HepG2 (cell line): ENCODE data around the gene DPP6. TPM values are rescaled to one million over a fixed set of nuclear protein-coding genes. Genes with fewer than 3 reads are reported as not detected.

ENCODE experiments used
- BHLHE40 ChIP-seq: IDR thresholded peaks from 2 replicates; pipeline ENCODE4 v1.6.1; 2011; ENCODE audit warnings: low read length, improper control_type of control experiment
- HDAC2 ChIP-seq: sonication (generic); formaldehyde crosslinking; IDR thresholded peaks from 2 replicates; pipeline ENCODE4 v1.4.0; 2020; ENCODE audit warnings: missing genetic modification reagents
- HHEX ChIP-seq: IDR thresholded peaks from 2 replicates; pipeline ENCODE4 v1.6.1; 2016; ENCODE audit warnings: control low read depth
- IRX3 ChIP-seq: sonication (generic); formaldehyde crosslinking; IDR thresholded peaks from 2 replicates; pipeline ENCODE4 v1.8.1; 2023; ENCODE audit warnings: mild to moderate bottlenecking, low read depth, missing genetic modification reagents, borderline replicate concordance
- KLF13 ChIP-seq: sonication (generic); formaldehyde crosslinking; IDR thresholded peaks from 2 replicates; pipeline ENCODE4 v1.4.0; 2020; ENCODE audit warnings: mild to moderate bottlenecking, missing genetic modification reagents
- MLLT10 ChIP-seq: sonication (generic); formaldehyde crosslinking; IDR thresholded peaks from 2 replicates; pipeline ENCODE4 v1.4.0; 2020; ENCODE audit warnings: missing genetic modification reagents
- NFE2L1 ChIP-seq: sonication (generic); formaldehyde crosslinking; IDR thresholded peaks from 2 replicates; pipeline ENCODE4 v1.4.0; 2020; ENCODE audit warnings: missing genetic modification reagents, mild to moderate bottlenecking, borderline replicate concordance
- NFIB ChIP-seq: sonication (generic); formaldehyde crosslinking; IDR thresholded peaks from 2 replicates; pipeline ENCODE4 v1.9.0; 2021; ENCODE audit warnings: missing genetic modification reagents, mild to moderate bottlenecking, borderline replicate concordance
- TARDBP ChIP-seq: sonication (generic); formaldehyde crosslinking; IDR thresholded peaks from 2 replicates; pipeline ENCODE4 v1.8.0; 2022; ENCODE audit warnings: mild to moderate bottlenecking, missing genetic modification reagents
- TEAD3 ChIP-seq: optimal IDR thresholded peaks from 2 replicates; pipeline ENCODE3; 2016; ENCODE audit warnings: borderline replicate concordance
- XRCC5 ChIP-seq: fragments of 200-400 bp; formaldehyde crosslinking; optimal IDR thresholded peaks from 2 replicates; pipeline ENCODE3; 2017; ENCODE audit warnings: mild to moderate bottlenecking, low read length
- YEATS2 ChIP-seq: sonication (generic); formaldehyde crosslinking; IDR thresholded peaks from 2 replicates; pipeline ENCODE4 v1.4.0; 2020; ENCODE audit warnings: missing genetic modification reagents, borderline replicate concordance
- ZMYM4 ChIP-seq: sonication (generic); formaldehyde crosslinking; IDR thresholded peaks from 2 replicates; pipeline ENCODE4 v1.8.1; 2023; ENCODE audit warnings: mild to moderate bottlenecking, missing genetic modification reagents
- ZNF7 ChIP-seq: IDR thresholded peaks from 2 replicates; pipeline ENCODE4 v1.6.1; 2016; ENCODE audit warnings: missing biosample characterization, missing genetic modification reagents
- ZNF749 ChIP-seq: sonication (generic); formaldehyde crosslinking; IDR thresholded peaks from 2 replicates; pipeline ENCODE4 v1.8.0; 2022; ENCODE audit warnings: mild to moderate bottlenecking, missing genetic modification reagents, moderate library complexity, borderline replicate concordance
- ZNF83 ChIP-seq: sonication (generic); formaldehyde crosslinking; IDR thresholded peaks from 2 replicates; pipeline ENCODE4 v1.4.0; 2020; ENCODE audit warnings: missing genetic modification reagents, mild to moderate bottlenecking, borderline replicate concordance
- polyA plus RNA-seq, 8 experiments: library from polyadenylated mRNA; depleted of rRNA in 3 of 8; stranded (reverse) in 7 of 8; unstranded in 1 of 8; fragments of >200 nt; fragmentation: Illumina TruSeq in 4 of 8; extraction: Trizol in 4 of 8; gene quantifications; 2 replicates each; pipeline versions ENCODE4 v1.2.1 to v1.2.3, GENCODE V29; 2011 to 2016; ENCODE audit warnings: low read depth in 4 of 8, missing spikeins in 1 of 8, mixed read lengths in 1 of 8; ENCODE audit not compliant: insufficient read depth in 1 of 8
- total RNA-seq, 5 experiments: library from RNA; depleted of rRNA; stranded (reverse); fragments of >200 nt; fragmentation: Illumina TruSeq; extraction: Trizol; gene quantifications; 2 replicates each; pipeline ENCODE4 v1.2.3, GENCODE V29; 2016; ENCODE audit warnings: low read depth in 1 of 5
- TF ChIP-seq, protein P1 (sequence below): sonication (generic); formaldehyde crosslinking; IDR thresholded peaks from 2 replicates; pipeline ENCODE4; 2020; ENCODE audit warnings: missing genetic modification reagents, mild to moderate bottlenecking, borderline replicate concordance
- TF ChIP-seq, protein P2 (sequence below): sonication (generic); formaldehyde crosslinking; IDR thresholded peaks from 2 replicates; pipeline ENCODE4 v1.5.1; 2020; ENCODE audit warnings: mild to moderate bottlenecking, missing genetic modification reagents, moderate library complexity
- TF ChIP-seq, protein P3 (sequence below): sonication (generic); formaldehyde crosslinking; conservative IDR thresholded peaks from 2 replicates; pipeline ENCODE4 v1.4.0; 2020; ENCODE audit warnings: missing genetic modification reagents
- TF ChIP-seq, protein P4 (sequence below): sonication (generic); IDR thresholded peaks from 2 replicates; pipeline ENCODE4 v1.6.1; 2016; ENCODE audit warnings: low read depth, borderline replicate concordance
- TF ChIP-seq, protein P5 (sequence below): sonication (generic); formaldehyde crosslinking; conservative IDR thresholded peaks from 2 replicates; pipeline ENCODE4 v1.5.0; 2020; ENCODE audit warnings: missing genetic modification reagents

Gene DPP6
- total and polyA plus RNA-seq, 2 of the 13 experiments (the other 11 are each of a cell fraction or from before 2014, with no cell fraction given) = not detected

DNA sequence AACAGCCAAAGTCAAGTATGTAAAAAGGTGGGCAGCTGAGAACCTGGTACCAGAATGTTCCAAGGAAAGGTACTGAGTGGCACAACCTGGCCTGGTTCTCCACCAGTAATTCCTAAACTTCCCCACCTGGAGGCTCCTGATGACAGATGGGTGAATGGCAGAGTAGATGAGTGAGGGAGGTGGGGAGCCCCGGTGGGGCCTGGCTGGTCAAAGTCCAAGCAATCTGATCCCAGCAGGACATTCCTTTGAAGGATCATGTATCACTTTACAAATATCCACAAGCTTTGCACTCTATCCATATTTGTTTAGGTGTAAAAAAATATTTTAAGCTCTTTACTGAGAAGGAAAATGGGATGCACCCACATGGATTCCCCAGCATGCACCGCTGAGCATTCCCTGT, 250.2 kb downstream of the DPP6 start (continued):
- TF ChIP-seq, protein P1, sequence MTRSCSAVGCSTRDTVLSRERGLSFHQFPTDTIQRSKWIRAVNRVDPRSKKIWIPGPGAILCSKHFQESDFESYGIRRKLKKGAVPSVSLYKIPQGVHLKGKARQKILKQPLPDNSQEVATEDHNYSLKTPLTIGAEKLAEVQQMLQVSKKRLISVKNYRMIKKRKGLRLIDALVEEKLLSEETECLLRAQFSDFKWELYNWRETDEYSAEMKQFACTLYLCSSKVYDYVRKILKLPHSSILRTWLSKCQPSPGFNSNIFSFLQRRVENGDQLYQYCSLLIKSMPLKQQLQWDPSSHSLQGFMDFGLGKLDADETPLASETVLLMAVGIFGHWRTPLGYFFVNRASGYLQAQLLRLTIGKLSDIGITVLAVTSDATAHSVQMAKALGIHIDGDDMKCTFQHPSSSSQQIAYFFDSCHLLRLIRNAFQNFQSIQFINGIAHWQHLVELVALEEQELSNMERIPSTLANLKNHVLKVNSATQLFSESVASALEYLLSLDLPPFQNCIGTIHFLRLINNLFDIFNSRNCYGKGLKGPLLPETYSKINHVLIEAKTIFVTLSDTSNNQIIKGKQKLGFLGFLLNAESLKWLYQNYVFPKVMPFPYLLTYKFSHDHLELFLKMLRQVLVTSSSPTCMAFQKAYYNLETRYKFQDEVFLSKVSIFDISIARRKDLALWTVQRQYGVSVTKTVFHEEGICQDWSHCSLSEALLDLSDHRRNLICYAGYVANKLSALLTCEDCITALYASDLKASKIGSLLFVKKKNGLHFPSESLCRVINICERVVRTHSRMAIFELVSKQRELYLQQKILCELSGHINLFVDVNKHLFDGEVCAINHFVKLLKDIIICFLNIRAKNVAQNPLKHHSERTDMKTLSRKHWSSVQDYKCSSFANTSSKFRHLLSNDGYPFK (CRISPR knock-in tag) = no peak
- TF ChIP-seq KLF13 (CRISPR knock-in tag) (no peak), NFIB (CRISPR knock-in tag) (no peak), TARDBP (CRISPR knock-in tag) (no peak), TEAD3 (CRISPR knock-in tag) (peak; percentile 92), XRCC5 (no peak), BHLHE40 (no peak), HHEX (CRISPR knock-in tag) (peak; percentile 84), MLLT10 (CRISPR knock-in tag) (no peak), ZNF7 (CRISPR knock-in tag) (no peak), YEATS2 (CRISPR knock-in tag) (no peak), NFE2L1 (no peak), HDAC2 (CRISPR knock-in tag) (peak; percentile 67; the same call in 1 of the 2 replicates), ZMYM4 (CRISPR knock-in tag) (0 out of 2 replicates have a peak, but pooled peaks have one; percentile 14), ZNF749 (CRISPR knock-in tag) (no peak), IRX3 (CRISPR knock-in tag) (no peak), ZNF83 (CRISPR knock-in tag) (no peak)
- TF ChIP-seq, protein P2, sequence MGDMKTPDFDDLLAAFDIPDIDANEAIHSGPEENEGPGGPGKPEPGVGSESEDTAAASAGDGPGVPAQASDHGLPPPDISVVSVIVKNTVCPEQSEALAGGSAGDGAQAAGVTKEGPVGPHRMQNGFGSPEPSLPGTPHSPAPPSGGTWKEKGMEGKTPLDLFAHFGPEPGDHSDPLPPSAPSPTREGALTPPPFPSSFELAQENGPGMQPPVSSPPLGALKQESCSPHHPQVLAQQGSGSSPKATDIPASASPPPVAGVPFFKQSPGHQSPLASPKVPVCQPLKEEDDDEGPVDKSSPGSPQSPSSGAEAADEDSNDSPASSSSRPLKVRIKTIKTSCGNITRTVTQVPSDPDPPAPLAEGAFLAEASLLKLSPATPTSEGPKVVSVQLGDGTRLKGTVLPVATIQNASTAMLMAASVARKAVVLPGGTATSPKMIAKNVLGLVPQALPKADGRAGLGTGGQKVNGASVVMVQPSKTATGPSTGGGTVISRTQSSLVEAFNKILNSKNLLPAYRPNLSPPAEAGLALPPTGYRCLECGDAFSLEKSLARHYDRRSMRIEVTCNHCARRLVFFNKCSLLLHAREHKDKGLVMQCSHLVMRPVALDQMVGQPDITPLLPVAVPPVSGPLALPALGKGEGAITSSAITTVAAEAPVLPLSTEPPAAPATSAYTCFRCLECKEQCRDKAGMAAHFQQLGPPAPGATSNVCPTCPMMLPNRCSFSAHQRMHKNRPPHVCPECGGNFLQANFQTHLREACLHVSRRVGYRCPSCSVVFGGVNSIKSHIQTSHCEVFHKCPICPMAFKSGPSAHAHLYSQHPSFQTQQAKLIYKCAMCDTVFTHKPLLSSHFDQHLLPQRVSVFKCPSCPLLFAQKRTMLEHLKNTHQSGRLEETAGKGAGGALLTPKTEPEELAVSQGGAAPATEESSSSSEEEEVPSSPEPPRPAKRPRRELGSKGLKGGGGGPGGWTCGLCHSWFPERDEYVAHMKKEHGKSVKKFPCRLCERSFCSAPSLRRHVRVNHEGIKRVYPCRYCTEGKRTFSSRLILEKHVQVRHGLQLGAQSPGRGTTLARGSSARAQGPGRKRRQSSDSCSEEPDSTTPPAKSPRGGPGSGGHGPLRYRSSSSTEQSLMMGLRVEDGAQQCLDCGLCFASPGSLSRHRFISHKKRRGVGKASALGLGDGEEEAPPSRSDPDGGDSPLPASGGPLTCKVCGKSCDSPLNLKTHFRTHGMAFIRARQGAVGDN (CRISPR knock-in tag) = no peak
- TF ChIP-seq, protein P3, sequence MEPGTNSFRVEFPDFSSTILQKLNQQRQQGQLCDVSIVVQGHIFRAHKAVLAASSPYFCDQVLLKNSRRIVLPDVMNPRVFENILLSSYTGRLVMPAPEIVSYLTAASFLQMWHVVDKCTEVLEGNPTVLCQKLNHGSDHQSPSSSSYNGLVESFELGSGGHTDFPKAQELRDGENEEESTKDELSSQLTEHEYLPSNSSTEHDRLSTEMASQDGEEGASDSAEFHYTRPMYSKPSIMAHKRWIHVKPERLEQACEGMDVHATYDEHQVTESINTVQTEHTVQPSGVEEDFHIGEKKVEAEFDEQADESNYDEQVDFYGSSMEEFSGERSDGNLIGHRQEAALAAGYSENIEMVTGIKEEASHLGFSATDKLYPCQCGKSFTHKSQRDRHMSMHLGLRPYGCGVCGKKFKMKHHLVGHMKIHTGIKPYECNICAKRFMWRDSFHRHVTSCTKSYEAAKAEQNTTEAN = no peak
- TF ChIP-seq, protein P4, sequence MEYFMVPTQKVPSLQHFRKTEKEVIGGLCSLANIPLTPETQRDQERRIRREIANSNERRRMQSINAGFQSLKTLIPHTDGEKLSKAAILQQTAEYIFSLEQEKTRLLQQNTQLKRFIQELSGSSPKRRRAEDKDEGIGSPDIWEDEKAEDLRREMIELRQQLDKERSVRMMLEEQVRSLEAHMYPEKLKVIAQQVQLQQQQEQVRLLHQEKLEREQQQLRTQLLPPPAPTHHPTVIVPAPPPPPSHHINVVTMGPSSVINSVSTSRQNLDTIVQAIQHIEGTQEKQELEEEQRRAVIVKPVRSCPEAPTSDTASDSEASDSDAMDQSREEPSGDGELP = 0 out of 2 replicates have a peak, but pooled peaks have one; percentile 18
- TF ChIP-seq, protein P5, sequence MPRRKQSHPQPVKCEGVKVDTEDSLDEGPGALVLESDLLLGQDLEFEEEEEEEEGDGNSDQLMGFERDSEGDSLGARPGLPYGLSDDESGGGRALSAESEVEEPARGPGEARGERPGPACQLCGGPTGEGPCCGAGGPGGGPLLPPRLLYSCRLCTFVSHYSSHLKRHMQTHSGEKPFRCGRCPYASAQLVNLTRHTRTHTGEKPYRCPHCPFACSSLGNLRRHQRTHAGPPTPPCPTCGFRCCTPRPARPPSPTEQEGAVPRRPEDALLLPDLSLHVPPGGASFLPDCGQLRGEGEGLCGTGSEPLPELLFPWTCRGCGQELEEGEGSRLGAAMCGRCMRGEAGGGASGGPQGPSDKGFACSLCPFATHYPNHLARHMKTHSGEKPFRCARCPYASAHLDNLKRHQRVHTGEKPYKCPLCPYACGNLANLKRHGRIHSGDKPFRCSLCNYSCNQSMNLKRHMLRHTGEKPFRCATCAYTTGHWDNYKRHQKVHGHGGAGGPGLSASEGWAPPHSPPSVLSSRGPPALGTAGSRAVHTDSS (CRISPR knock-in tag) = no peak
